Natural killer cell treated with Interleukin-12 subunit alpha and Interleukin-12 subunit beta and Interleukin-15 and Interleukin-18, amount 100 ng/mL, for 72 hours (primary cell): ENCODE data around the gene ZNF536. TPM values are rescaled to one million over a fixed set of nuclear protein-coding genes. Genes with fewer than 3 reads are reported as not detected.
"Not testable (repeated sequence)": the region's sequence is repeated elsewhere in the genome, so short reads cannot be mapped to it uniquely, and the experiment has no call there.

ENCODE experiments used
- ATAC-seq, 2 donors: fragments of 150-1000 bp; cut with Tn5 transposase in 1 of 2; sonication (Bioruptor Pico), chemical (Tn5 transposase) in 1 of 2; 2 replicates each; pipeline ENCODE4 v1.10.0; 2021
- DNase-seq: peaks from one replicate; pipeline ENCODE4 v3.0.0; 2022; ENCODE audit warnings: low spot score
- H3K27ac Mint-ChIP-seq, 2 donors: 1 replicate in 1 of 2; 2 replicates in 1 of 2; pipeline ENCODE4 v1.8.0; 2022; ENCODE audit warnings: mixed read lengths in 2 of 2, mild to moderate bottlenecking in 1 of 2, moderate library complexity in 1 of 2
- H3K27me3 Mint-ChIP-seq, 2 donors: 1 replicate in 1 of 2; 2 replicates in 1 of 2; pipeline ENCODE4 v1.8.0; 2022; ENCODE audit warnings: mixed read lengths in 2 of 2
- H3K36me3 Mint-ChIP-seq: one replicate; pipeline ENCODE4 v1.8.0; 2022; ENCODE audit warnings: mixed read lengths
- H3K4me1 Mint-ChIP-seq, 2 donors: 1 replicate in 1 of 2; 2 replicates in 1 of 2; pipeline ENCODE4 v1.8.0; 2022; ENCODE audit warnings: low read depth in 2 of 2, mixed read lengths in 2 of 2, mild to moderate bottlenecking in 1 of 2
- H3K4me3 Mint-ChIP-seq: one replicate; pipeline ENCODE4 v1.8.0; 2022; ENCODE audit warnings: mixed read lengths
- H3K9me3 Mint-ChIP-seq: 2 replicates; pipeline ENCODE4 v1.8.0; 2022; ENCODE audit warnings: mixed read lengths
- total RNA-seq, 2 donors: library from RNA; stranded (reverse); gene quantifications; one replicate each; pipeline ENCODE4 v1.2.3, GENCODE V29; 2022

ZNF536 gene
- total RNA-seq, 2 donors from 2014 or later, result not detected

GRCh38 chr19:30391554-30392551, 19.7 kb downstream of the ZNF536 start:
- ATAC-seq (no peak), DNase-seq (no peak)
- peaks cover 19 to 22% of the 10 kb centered on the region in 2 donors for H3K27me3 Mint-ChIP-seq
- H3K27ac Mint-ChIP-seq, result no peak overlapping the region
- H3K4me3 Mint-ChIP-seq, result no peak overlapping the region
- H3K36me3 Mint-ChIP-seq, result no peaks in the 10 kb centered on the region
- no peaks in the 10 kb centered on the region for H3K9me3 Mint-ChIP-seq
- peaks cover 0 to 4% of the 10 kb centered on the region in 2 donors for H3K4me1 Mint-ChIP-seq

- ATAC-seq (no peak), DNase-seq (no peak)
- H3K36me3 Mint-ChIP-seq, result no peaks in the 10 kb centered on the region
- peaks cover 19 to 22% of the 10 kb centered on the region in 2 donors for H3K27me3 Mint-ChIP-seq
- peaks cover 0 to 4% of the 10 kb centered on the region in 2 donors for H3K4me1 Mint-ChIP-seq
- H3K27ac Mint-ChIP-seq, result no peak overlapping the region
- no peak overlapping the region for H3K4me3 Mint-ChIP-seq
- H3K9me3 Mint-ChIP-seq, result no peaks in the 10 kb centered on the region
Measured at GRCh38 chr19:30393046-30393445, 20.9 kb downstream of the ZNF536 start.

DNA sequence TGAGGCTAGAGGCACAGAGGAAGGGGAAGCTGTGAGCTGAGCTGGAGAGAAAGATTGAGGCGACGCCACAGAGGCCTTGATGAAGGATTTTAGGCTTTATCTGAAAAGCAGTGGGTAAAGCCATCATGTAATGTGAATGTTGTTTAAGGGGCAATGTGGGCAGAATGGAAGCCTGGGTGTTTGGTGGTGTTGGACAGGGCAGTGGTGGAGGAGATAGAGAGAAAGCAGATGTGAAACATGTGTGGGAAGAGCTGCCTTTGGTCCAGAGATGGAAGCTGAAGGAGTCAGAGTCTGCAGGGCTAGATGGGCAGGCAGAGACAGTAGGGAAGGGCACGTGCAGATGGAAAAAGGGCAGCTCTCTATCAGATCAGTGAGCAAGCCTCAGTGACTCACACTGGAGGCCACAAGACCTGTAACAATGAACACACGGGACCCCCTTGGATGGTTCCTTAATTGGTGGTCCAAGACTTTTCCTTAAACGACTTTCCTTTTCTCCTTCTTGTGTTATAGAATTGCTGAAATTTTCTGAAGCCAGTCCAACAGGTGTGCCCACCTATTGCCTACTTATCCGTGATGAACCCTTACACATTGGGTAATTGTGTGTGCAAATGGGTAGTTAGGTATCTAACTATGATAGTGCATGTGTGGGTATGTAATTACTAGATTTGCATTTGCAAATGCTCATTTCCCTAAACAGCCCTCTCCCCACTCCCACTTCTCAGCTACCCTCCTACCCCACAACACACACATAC, 21.7 kb downstream of the ZNF536 start:
- no peak for ATAC-seq
- H3K36me3 Mint-ChIP-seq, result no peaks in the 10 kb centered on the region

DNA sequence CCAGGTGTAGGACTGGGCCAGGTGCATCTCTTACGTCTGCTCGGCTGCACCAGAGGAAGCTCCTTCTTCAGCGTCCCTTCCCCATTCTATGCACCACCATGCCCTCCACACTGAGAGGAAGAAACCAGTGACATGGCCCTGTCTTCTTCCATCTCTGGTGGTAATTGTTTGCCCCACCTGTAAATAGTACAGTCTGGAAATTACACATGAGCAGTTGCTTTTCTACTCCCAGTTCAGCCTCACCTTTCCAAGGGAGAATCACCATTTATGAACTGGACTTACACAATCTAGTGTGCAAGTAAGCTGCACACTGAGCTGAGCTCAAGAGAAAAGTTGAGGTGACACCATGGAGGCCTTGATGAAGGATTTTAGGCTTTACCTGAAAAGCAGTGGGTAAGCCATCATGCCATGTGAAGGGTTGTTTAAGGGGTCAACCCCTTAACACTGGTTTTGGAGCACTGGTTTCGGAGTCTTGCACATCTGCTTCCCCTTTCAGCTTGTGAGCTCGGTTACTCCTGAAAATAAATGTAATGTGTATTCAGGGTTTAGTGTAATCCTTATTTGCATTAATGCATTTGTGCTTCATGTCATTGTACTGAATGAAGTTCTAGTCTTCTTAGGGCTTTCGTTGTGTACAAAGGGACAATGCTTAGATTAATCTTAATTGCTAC, 22.4 kb downstream of the ZNF536 start:
- H3K4me1 Mint-ChIP-seq, result peaks cover 0 to 4% of the 10 kb centered on the region in 2 donors
- H3K27me3 Mint-ChIP-seq, result peaks cover 22 to 25% of the 10 kb centered on the region in 2 donors
- ATAC-seq, result no peak
- no peak for DNase-seq
- H3K4me3 Mint-ChIP-seq, result no peak overlapping the region
- no peaks in the 10 kb centered on the region for H3K9me3 Mint-ChIP-seq
- no peak overlapping the region for H3K27ac Mint-ChIP-seq
- no peaks in the 10 kb centered on the region for H3K36me3 Mint-ChIP-seq

More for the DNA sequence above, 21.7 kb downstream of the ZNF536 start:
- H3K4me1 Mint-ChIP-seq, result peaks cover 0 to 4% of the 10 kb centered on the region in 2 donors
- peaks cover 22 to 23% of the 10 kb centered on the region in 2 donors for H3K27me3 Mint-ChIP-seq
- no peak overlapping the region for H3K4me3 Mint-ChIP-seq
- no peaks in the 10 kb centered on the region for H3K9me3 Mint-ChIP-seq
- no peak for DNase-seq
- H3K27ac Mint-ChIP-seq, result no peak overlapping the region

DNA sequence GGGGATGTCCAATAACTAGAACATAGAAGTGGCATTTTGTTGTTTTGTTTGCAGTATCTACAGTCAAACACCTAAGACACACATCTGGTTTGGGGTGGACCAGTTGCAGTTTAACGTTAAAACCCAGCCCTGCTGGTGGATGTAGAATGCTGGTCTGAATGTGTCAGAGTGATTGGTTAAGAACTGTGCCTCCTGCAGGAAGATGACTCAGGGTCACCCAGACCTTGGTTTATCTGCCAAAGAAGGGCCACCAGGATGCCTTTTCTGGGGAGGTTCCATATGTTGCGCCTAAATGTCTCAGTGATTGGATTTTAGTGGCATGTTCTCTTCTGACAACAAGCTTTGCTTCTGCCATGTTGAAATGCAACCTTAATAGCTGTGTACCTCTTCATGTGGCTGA, 23.1 kb downstream of the ZNF536 start:
- DNase-seq (no peak), ATAC-seq (no peak)
- Mint-ChIP-seq H3K27ac (no peak overlapping the region), H3K4me3 (no peak overlapping the region), H3K4me1 (peaks cover 0 to 4% of the 10 kb centered on the region in 2 donors), H3K36me3 (no peaks in the 10 kb centered on the region), H3K27me3 (peaks cover 22 to 25% of the 10 kb centered on the region in 2 donors), H3K9me3 (no peaks in the 10 kb centered on the region)

DNA sequence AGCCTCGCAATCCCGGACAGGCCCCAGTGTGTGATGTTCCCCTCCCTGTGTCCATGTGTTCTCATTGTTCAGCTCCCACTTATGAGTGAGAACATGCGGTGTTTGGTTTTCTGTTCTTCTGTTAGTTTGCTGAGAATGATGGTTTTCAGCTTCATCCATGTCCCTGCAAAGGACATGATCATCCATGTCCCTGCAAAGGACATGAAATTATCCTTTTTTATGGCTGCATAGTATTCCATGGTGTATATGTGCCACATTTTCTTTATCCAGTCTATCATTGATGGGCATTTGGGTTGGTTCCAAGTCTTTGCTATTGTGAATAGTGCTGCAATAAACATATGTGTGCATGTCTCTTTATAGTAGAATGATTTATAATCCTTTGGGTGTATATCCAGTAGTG, 26.4 kb downstream of the ZNF536 start:
- not testable (repeated sequence) for H3K36me3 Mint-ChIP-seq, H3K4me3 Mint-ChIP-seq, ATAC-seq, DNase-seq, H3K4me1 Mint-ChIP-seq, H3K9me3 Mint-ChIP-seq, H3K27ac Mint-ChIP-seq
- H3K27me3 Mint-ChIP-seq, result peaks cover 6 to 22% of the 10 kb centered on the region in 2 donors

GRCh38 chr19:30401956-30402355, 29.8 kb downstream of the ZNF536 start:
- H3K27ac Mint-ChIP-seq, result no peak overlapping the region
- no peaks in the 10 kb centered on the region for H3K4me1 Mint-ChIP-seq
- no peaks in the 10 kb centered on the region for H3K36me3 Mint-ChIP-seq
- H3K4me3 Mint-ChIP-seq, result no peak overlapping the region
- H3K9me3 Mint-ChIP-seq, result no peaks in the 10 kb centered on the region
- ATAC-seq (no peak), DNase-seq (no peak)
- peaks cover 7 to 14% of the 10 kb centered on the region in 2 donors for H3K27me3 Mint-ChIP-seq

GRCh38 chr19:30402436-30403202, 30.4 kb downstream of the ZNF536 start:
- Mint-ChIP-seq H3K27me3 (peaks cover 7 to 14% of the 10 kb centered on the region in 2 donors), H3K4me1 (no peaks in the 10 kb centered on the region), H3K36me3 (no peaks in the 10 kb centered on the region), H3K27ac (no peak overlapping the region), H3K4me3 (no peak overlapping the region), H3K9me3 (no peaks in the 10 kb centered on the region)
- ATAC-seq (no peak), DNase-seq (no peak)

GRCh38 chr19:30403203-30403985, 31.2 kb downstream of the ZNF536 start:
- Mint-ChIP-seq H3K27me3 (peaks cover 7 to 13% of the 10 kb centered on the region in 2 donors), H3K4me3 (no peak overlapping the region), H3K27ac (no peak overlapping the region), H3K9me3 (no peaks in the 10 kb centered on the region), H3K4me1 (no peaks in the 10 kb centered on the region), H3K36me3 (no peaks in the 10 kb centered on the region)
- ATAC-seq, result no peak
- DNase-seq, result no peak

DNA sequence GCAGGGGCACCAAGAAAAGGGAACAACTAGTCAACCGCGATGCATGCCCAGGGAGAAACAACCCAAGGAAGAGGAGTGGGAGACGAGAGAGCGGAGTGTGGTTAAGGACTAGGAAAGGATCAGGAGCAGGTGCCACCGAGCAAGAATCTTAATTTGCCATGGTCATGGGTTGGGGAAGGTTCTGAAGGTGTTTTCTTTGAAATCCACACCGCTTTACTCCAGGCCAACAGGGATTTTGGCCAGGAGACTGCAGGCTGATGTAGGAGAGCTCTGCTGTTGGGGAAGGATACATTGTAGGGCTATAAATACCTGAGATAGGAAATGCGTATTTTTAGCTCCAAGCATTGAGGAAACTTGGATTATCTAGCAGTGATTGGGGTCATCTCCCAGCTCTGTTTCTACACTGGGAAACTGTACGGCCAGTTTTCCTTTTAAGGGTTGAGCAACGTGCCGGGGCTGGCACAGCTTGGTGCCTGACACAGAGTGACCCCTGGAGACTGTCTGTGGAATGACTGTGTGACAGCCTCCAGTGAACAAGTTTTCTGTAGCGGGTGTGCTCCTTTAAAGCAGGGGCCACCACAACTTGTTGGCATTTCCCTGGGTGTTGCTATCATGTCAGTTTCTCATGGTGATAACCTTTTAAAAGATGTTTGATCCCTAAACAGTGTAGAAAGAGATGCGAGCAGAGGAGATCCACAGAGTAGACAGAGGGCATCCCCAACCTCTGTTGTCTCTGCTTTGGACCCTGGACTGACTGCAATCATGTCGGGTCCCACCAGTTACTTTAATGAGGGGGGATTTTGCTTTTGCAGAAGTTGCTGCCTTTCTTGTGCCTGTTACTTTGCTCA, 34.3 kb downstream of the ZNF536 start:
- no peaks in the 10 kb centered on the region for H3K36me3 Mint-ChIP-seq
- no peaks in the 10 kb centered on the region for H3K9me3 Mint-ChIP-seq
- ATAC-seq (no peak), DNase-seq (no peak)
- no peak overlapping the region for H3K4me3 Mint-ChIP-seq
- peaks cover 5 to 7% of the 10 kb centered on the region in 2 donors for H3K27me3 Mint-ChIP-seq
- H3K27ac Mint-ChIP-seq, result no peak overlapping the region
- H3K4me1 Mint-ChIP-seq, result no peaks in the 10 kb centered on the region

DNA sequence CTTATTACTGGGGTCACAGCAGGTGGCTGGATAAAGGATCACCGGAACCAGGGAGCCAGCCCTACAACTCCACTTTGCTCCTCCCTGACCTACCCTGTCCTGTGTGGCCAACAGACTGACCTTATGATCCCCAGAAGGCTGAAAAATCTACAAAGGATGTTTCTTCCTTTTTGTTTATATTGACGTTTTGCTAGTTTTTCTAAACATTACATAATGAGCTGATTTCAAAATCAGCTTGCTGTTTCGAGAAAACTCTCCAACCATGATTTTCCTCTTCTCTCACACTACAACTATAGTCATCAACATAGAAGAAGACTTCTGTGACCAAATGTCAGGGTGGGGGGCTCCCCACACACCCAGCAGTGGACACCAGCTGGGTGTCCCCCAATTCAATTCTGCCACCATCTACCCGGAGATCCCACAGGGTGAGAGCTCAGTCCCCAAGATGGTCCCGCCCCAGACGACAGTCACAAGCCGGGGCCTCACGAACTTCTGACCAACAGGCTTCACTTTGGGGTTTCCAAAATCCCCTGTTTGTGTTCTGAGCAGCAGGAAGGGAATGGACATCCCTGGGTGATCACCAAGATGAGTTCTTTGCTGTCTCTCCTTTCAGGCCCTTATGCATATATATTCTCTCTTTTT, 35.0 kb downstream of the ZNF536 start:
- DNase-seq, result no peak
- H3K36me3 Mint-ChIP-seq, result no peaks in the 10 kb centered on the region

More for the DNA sequence above, 35.0 kb downstream of the ZNF536 start:
- Mint-ChIP-seq H3K27me3 (peaks cover 2 to 7% of the 10 kb centered on the region in 2 donors), H3K9me3 (no peaks in the 10 kb centered on the region), H3K4me3 (no peak overlapping the region), H3K27ac (no peak overlapping the region), H3K4me1 (no peaks in the 10 kb centered on the region)
- no peak for ATAC-seq
